Measurements from ENCODE around the gene CD2AP. TPM values are rescaled to one million over a fixed set of nuclear protein-coding genes. Genes with fewer than 3 reads are reported as not detected.

The CD2AP gene
- total RNA-seq, 1 donor from 2014 or later = 68.8 TPM

DNA sequence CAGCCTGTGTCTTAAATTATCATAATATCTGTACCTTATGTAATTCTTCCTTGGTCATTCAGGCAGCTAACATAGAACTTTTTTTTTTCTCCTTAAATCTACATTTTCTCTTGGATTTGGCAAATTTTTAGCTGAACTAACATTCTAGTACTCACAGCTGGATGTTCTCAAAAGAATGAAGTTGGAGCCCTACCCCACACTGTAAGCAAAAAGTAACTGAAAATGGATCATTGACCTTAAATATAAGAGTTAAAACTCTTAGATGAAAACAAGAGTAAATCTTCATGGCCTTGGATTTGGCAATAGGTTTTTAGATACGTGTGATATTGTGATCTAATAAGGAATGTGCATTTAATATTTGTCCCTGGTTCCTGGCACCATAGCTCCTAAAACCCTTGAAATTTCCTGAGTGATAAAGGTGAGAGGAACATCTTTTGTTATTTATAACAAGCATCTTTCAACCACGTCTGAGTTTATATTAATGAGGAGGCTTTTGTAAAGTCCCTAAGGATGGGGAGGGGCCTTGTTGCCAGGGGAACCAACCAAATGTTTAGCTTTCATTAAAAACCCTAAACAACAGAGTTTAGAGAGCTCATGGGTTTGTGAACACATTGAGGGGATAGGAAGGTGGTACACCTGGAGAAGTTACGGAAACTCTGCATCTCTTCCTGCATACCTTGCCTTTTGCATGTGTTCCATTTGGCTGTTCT, 114.7 kb downstream of the CD2AP start:
- peaks cover 4% of the 10 kb centered on the region for H3K4me1 ChIP-seq (ENCODE audit: insufficient read depth, low read length)
- no peak overlapping the region for H3K4me3 ChIP-seq (ENCODE audit: insufficient read depth, low read depth, low read length)
- no peak overlapping the region for H3K9ac ChIP-seq (ENCODE audit: low read length)
- no peak for DNase-seq (ENCODE audit: low read depth)
- Mint-ChIP-seq H3K27ac (ENCODE audit: unreplicated experiment) (no peak overlapping the region), H3K9me3 (ENCODE audit: unreplicated experiment) (no peaks in the 10 kb centered on the region), H3K27me3 (ENCODE audit: low read depth, unreplicated experiment) (no peaks in the 10 kb centered on the region), H3K4me1 (ENCODE audit: low read depth, unreplicated experiment) (peaks cover 4% of the 10 kb centered on the region), H3K36me3 (ENCODE audit: low read depth, unreplicated experiment) (peaks cover 15% of the 10 kb centered on the region), H3K4me3 (ENCODE audit: unreplicated experiment) (no peak overlapping the region)
- H3K36me3 ChIP-seq (ENCODE audit: insufficient read depth, low read length) = peaks cover 17% of the 10 kb centered on the region
- H3K4me2 ChIP-seq (ENCODE audit: low read length) = no peak overlapping the region
- FAIRE-seq = no peak
- H3K79me2 ChIP-seq (ENCODE audit: insufficient read depth, low read length) = no peaks in the 10 kb centered on the region
- H3K27ac ChIP-seq (ENCODE audit: low read depth, low read length) = no peak overlapping the region
- no peak for TF ChIP-seq CTCF (IDR thresholded peaks at IDR 0.05; ENCODE audit: insufficient read depth, low read depth, low read length)
- no peak for TF ChIP-seq EZH2 (IDR thresholded peaks at IDR 0.05; ENCODE audit: insufficient read depth, low read length)
- no peaks in the 10 kb centered on the region for H4K20me1 ChIP-seq (ENCODE audit: insufficient read depth, low read length)
- H2AFZ ChIP-seq (ENCODE audit: low read depth, low read length) = no peak overlapping the region
- H3K9me3 ChIP-seq (ENCODE audit: insufficient read depth, low read depth, low read length) = no peaks in the 10 kb centered on the region
- H3K27me3 ChIP-seq (ENCODE audit: insufficient read depth, low read length) = no peaks in the 10 kb centered on the region

- Histone ChIP-seq H3K4me1 (ENCODE audit: insufficient read depth, low read length) (no peaks in the 10 kb centered on the region), H3K79me2 (ENCODE audit: insufficient read depth, low read length) (no peaks in the 10 kb centered on the region), H3K27ac (ENCODE audit: low read depth, low read length) (no peak overlapping the region), H3K4me2 (ENCODE audit: low read length) (no peak overlapping the region), H3K36me3 (ENCODE audit: insufficient read depth, low read length) (peaks cover 21% of the 10 kb centered on the region), H3K4me3 (ENCODE audit: insufficient read depth, low read depth, low read length) (no peak overlapping the region), H3K9ac (ENCODE audit: low read length) (no peak overlapping the region), H2AFZ (ENCODE audit: low read depth, low read length) (no peak overlapping the region), H3K9me3 (ENCODE audit: insufficient read depth, low read depth, low read length) (no peaks in the 10 kb centered on the region), H3K27me3 (ENCODE audit: insufficient read depth, low read length) (no peaks in the 10 kb centered on the region), H4K20me1 (ENCODE audit: insufficient read depth, low read length) (no peaks in the 10 kb centered on the region)
- peaks cover 15% of the 10 kb centered on the region for H3K36me3 Mint-ChIP-seq (ENCODE audit: low read depth, unreplicated experiment)
- peaks cover 3% of the 10 kb centered on the region for H3K4me1 Mint-ChIP-seq (ENCODE audit: low read depth, unreplicated experiment)
- no peaks in the 10 kb centered on the region for H3K27me3 Mint-ChIP-seq (ENCODE audit: low read depth, unreplicated experiment)
- H3K9me3 Mint-ChIP-seq (ENCODE audit: unreplicated experiment) = no peaks in the 10 kb centered on the region
- no peak overlapping the region for H3K4me3 Mint-ChIP-seq (ENCODE audit: unreplicated experiment)
- TF ChIP-seq CTCF (IDR thresholded peaks at IDR 0.05; ENCODE audit: insufficient read depth, low read depth, low read length) (no peak), EZH2 (IDR thresholded peaks at IDR 0.05; ENCODE audit: insufficient read depth, low read length) (no peak)
- DNase-seq (ENCODE audit: low read depth) (no peak), FAIRE-seq (no peak)
- no peak overlapping the region for H3K27ac Mint-ChIP-seq (ENCODE audit: unreplicated experiment)
Measured at GRCh38 chr6:47593979-47594378, 116.4 kb downstream of the CD2AP start.

GRCh38 chr6:47595785-47596184, 118.2 kb downstream of the CD2AP start:
- Mint-ChIP-seq H3K36me3 (ENCODE audit: low read depth, unreplicated experiment) (peaks cover 14% of the 10 kb centered on the region), H3K4me1 (ENCODE audit: low read depth, unreplicated experiment) (peaks cover 3% of the 10 kb centered on the region), H3K27me3 (ENCODE audit: low read depth, unreplicated experiment) (no peaks in the 10 kb centered on the region), H3K4me3 (ENCODE audit: unreplicated experiment) (no peak overlapping the region), H3K9me3 (ENCODE audit: unreplicated experiment) (no peaks in the 10 kb centered on the region), H3K27ac (ENCODE audit: unreplicated experiment) (no peak overlapping the region)
- no peak overlapping the region for H3K4me2 ChIP-seq (ENCODE audit: low read length)
- no peaks in the 10 kb centered on the region for H3K4me1 ChIP-seq (ENCODE audit: insufficient read depth, low read length)
- H3K79me2 ChIP-seq (ENCODE audit: insufficient read depth, low read length) = no peaks in the 10 kb centered on the region
- DNase-seq (ENCODE audit: low read depth) (no peak), FAIRE-seq (no peak)
- no peak overlapping the region for H2AFZ ChIP-seq (ENCODE audit: low read depth, low read length)
- no peak overlapping the region for H3K27ac ChIP-seq (ENCODE audit: low read depth, low read length)
- no peak for TF ChIP-seq EZH2 (IDR thresholded peaks at IDR 0.05; ENCODE audit: insufficient read depth, low read length)
- no peaks in the 10 kb centered on the region for H3K27me3 ChIP-seq (ENCODE audit: insufficient read depth, low read length)
- peaks cover 25% of the 10 kb centered on the region for H3K36me3 ChIP-seq (ENCODE audit: insufficient read depth, low read length)
- H4K20me1 ChIP-seq (ENCODE audit: insufficient read depth, low read length) = no peaks in the 10 kb centered on the region
- no peak overlapping the region for H3K9ac ChIP-seq (ENCODE audit: low read length)
- no peak overlapping the region for H3K4me3 ChIP-seq (ENCODE audit: insufficient read depth, low read depth, low read length)
- no peaks in the 10 kb centered on the region for H3K9me3 ChIP-seq (ENCODE audit: insufficient read depth, low read depth, low read length)
